ENCODE data around the gene RNASEL.

DNA sequence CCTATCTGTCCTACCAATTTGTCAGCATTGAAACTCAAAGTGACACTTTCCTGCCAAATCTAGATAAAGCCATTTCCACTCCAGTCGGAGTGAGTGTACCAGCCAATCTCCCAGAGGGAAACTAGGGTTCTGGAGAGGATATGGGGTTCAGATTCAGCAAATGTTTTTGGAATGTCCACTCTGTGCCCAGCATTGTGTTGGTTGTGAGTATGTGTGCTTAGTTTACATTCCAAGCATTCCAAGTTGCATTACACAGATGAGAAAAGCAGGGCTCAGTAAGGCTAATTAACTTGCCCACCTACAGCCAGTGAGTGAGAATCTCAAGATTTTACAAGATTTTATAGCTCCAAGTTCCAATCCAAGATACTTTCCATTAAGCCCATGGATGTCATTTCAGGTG, 41.5 kb upstream of the RNASEL start:
- no peak for TF ChIP-seq POLR2A (IDR thresholded peaks at IDR 0.05)
- TF ChIP-seq, protein P1, sequence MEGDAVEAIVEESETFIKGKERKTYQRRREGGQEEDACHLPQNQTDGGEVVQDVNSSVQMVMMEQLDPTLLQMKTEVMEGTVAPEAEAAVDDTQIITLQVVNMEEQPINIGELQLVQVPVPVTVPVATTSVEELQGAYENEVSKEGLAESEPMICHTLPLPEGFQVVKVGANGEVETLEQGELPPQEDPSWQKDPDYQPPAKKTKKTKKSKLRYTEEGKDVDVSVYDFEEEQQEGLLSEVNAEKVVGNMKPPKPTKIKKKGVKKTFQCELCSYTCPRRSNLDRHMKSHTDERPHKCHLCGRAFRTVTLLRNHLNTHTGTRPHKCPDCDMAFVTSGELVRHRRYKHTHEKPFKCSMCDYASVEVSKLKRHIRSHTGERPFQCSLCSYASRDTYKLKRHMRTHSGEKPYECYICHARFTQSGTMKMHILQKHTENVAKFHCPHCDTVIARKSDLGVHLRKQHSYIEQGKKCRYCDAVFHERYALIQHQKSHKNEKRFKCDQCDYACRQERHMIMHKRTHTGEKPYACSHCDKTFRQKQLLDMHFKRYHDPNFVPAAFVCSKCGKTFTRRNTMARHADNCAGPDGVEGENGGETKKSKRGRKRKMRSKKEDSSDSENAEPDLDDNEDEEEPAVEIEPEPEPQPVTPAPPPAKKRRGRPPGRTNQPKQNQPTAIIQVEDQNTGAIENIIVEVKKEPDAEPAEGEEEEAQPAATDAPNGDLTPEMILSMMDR (IDR thresholded peaks at IDR 0.05): no peak

All from body of pancreas (tissue), 4 donors.